Effector memory CD8-positive, alpha-beta T cell (primary cell): ENCODE results near the gene ARHGAP24.

Experiments used
- ATAC-seq: fragments of 150-1000 bp; cut with Tn5 transposase; replicated peaks from 2 replicates; pipeline ENCODE4 v1.10.0; 2021; ENCODE audit warnings: mild to moderate bottlenecking, moderate library complexity
- DNase-seq, 3 experiments: peaks; one replicate each; pipeline ENCODE4 v3.0.0; 2021
- H3K27ac Mint-ChIP-seq, 2 donors: one replicate each; pipeline ENCODE4 v1.8.0; 2022; ENCODE audit warnings: mild to moderate bottlenecking in 2 of 2, mixed read lengths in 2 of 2, moderate library complexity in 2 of 2
- H3K27me3 Mint-ChIP-seq, 2 donors: one replicate each; pipeline ENCODE4 v1.8.0; 2022; ENCODE audit warnings: mixed read lengths in 2 of 2
- H3K36me3 Mint-ChIP-seq: one replicate; pipeline ENCODE4 v1.8.0; 2022; ENCODE audit warnings: mild to moderate bottlenecking, moderate library complexity, mixed read lengths; ENCODE audit not compliant: insufficient read depth
- H3K4me1 Mint-ChIP-seq, 2 donors: one replicate each; pipeline ENCODE4 v1.8.0; 2022; ENCODE audit warnings: low read depth in 2 of 2, mixed read lengths in 2 of 2
- H3K4me3 Mint-ChIP-seq, 2 donors: one replicate each; pipeline ENCODE4 v1.8.0; 2022; ENCODE audit warnings: mild to moderate bottlenecking in 2 of 2, mixed read lengths in 2 of 2, moderate library complexity in 2 of 2
- H3K9me3 Mint-ChIP-seq, 2 donors: one replicate each; pipeline ENCODE4 v1.8.0; 2022; ENCODE audit warnings: mixed read lengths in 2 of 2

The ARHGAP24 gene

DNA sequence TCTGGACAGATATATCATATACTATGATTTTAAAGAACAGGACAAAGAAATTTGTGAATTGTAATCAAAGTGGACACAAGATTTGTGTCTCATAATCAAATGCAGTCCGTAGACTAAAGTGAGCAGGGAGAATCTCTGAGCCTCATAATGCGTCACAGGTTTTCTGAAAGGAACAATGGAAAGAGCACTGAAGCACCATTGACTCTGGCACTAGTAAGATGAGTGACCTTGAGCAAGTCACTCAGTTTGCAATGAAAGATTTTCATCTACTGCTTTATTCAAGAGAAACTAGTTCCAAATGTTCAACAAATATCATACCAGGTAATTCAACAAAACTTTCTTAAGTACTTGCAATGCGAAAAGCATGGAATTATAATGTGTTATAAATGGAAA is 569.6 kb downstream of the ARHGAP24 start:
- no peaks in the 10 kb centered on the region for H3K27me3 Mint-ChIP-seq
- no peaks in the 10 kb centered on the region for H3K9me3 Mint-ChIP-seq
- ATAC-seq: no peak
- H3K36me3 Mint-ChIP-seq: no peaks in the 10 kb centered on the region
- H3K4me1 Mint-ChIP-seq: no peaks in the 10 kb centered on the region
- no peak overlapping the region for H3K27ac Mint-ChIP-seq
- no peak for DNase-seq
- H3K4me3 Mint-ChIP-seq: no peak overlapping the region

GRCh38 chr4:86048426-86048825 is 573.5 kb downstream of the ARHGAP24 start:
- DNase-seq: no peak
- no peak overlapping the region for H3K27ac Mint-ChIP-seq
- no peaks in the 10 kb centered on the region for H3K36me3 Mint-ChIP-seq
- no peak overlapping the region for H3K4me3 Mint-ChIP-seq
- no peak for ATAC-seq
- H3K4me1 Mint-ChIP-seq: no peaks in the 10 kb centered on the region
- peaks cover 3 to 6% of the 10 kb centered on the region in 2 donors for H3K9me3 Mint-ChIP-seq
- H3K27me3 Mint-ChIP-seq: no peaks in the 10 kb centered on the region

- no peak for DNase-seq
- Mint-ChIP-seq H3K27me3 (no peaks in the 10 kb centered on the region), H3K36me3 (no peaks in the 10 kb centered on the region), H3K9me3 (peaks cover 3 to 6% of the 10 kb centered on the region in 2 donors), H3K27ac (no peak overlapping the region), H3K4me1 (no peaks in the 10 kb centered on the region), H3K4me3 (no peak overlapping the region)
- ATAC-seq: no peak
These were observed 575.5 kb downstream of the ARHGAP24 start for GRCh38 chr4:86050496-86050895.
